GM21723 (cell line): Measurements from ENCODE around the gene PSMB5.

Source experiments
- ATAC-seq: cut with Tn5 transposase; IDR thresholded peaks from one replicate; pipeline ENCODE4 v1.9.1; 2021; ENCODE audit warnings: mild to moderate bottlenecking, moderate library complexity; ENCODE audit not compliant: unreplicated experiment

The PSMB5 gene

GRCh38 chr14:22995889-22996625 lies 38.6 kb downstream of the PSMB5 start:
- ATAC-seq = no peak

DNA sequence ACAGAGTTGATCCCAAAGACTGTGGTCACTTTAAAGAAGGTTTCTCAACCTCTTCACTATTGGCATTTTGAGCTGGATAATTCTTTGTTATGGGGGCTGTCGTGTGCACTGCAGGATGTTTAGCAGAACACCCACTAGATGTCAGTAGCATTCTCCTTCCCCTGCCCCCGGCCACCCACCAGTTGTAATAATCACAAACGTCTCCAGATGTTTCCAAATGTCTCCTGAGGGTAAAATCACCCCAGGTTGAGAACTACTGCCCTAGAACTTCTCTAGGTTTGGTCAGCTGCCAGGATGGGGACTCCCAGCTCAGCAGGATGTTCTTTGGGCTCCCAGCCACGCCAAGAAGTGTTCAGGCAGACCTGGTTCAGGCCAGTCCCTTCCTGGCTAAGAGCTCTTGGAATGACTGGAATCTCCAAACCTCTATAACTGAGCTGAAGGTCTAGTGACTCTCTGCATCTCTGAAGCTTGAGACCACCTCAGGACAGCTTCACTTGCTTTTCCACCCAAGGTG lies 39.9 kb downstream of the PSMB5 start:
- no peak for ATAC-seq

DNA sequence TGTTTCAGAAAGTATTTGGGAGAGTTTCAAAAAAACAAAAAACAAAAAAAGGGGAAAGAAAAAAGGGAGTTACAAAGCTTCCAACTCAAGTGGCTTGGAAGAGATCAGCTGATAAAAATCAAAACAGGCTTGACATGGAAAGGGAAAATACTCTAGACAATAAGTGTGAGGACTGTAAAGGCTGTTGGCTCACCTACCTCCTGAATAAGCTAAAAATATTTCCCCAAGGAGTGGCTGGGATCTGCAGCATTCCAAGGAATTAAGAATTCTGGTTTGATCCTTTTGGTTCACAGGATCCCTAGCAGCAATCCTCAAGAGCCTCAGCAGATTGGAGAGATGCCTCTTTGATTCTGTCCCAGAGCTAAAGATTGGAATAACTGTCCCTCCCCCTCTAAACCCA lies 41.2 kb downstream of the PSMB5 start:
- no peak for ATAC-seq

GRCh38 chr14:22991852-22992251 lies 42.8 kb downstream of the PSMB5 start:
- no peak for ATAC-seq

GRCh38 chr14:22987291-22987690 lies 47.4 kb downstream of the PSMB5 start:
- ATAC-seq = no peak

DNA sequence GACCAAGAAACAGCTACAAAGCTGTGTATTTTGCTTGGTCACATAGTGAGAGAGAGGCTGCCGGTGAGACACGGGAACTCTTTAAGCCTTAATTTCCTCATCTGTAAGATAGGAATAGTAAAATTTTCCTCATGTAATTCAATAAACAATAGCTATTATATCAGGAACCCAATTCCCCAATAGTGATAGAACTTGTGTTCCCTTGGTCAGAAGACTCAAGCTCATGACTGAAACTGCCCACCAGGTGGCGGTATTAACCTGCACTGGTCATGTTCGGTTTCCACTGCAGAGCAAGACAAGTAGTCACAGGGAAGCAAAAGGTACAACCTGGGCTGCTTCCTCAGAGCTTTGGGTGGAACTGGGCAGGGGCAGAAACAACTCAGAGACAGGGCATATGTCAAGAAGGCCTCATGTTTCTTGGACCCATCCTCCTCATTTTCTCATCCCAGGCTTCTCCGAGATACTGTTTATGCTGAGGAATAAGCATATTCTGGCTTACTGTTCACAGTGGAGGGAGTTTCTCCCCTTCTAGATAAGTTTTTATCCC lies 48.1 kb downstream of the PSMB5 start:
- no peak for ATAC-seq

DNA sequence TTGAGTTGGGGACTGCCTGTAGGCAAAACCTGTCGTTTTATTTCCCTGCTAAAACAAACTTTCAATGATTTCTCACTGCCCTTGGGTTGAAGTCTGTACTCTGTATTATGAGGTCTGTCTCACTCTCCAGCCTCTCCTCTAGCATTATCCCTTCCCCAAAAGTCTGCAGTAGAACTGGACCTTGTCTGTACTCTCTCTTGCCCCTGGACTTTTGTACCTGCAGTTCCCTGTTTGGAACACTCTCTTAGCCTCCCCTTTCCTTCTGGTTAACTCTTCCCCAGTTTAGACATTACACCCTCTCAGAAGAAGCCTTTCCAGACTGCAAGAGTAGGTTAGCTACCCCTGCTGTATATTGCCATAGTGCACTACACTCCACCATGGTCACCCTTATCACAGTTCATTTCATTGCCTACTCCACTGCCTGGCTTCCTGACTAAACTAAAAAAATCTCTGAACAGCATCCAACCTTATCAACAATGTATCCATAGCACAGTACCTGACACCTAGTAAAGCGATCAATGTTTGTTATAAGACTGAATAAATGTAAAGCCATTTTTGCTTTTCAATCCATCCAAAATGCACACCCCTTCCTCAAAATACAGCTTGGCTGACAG lies 48.7 kb downstream of the PSMB5 start:
- no peak for ATAC-seq

DNA sequence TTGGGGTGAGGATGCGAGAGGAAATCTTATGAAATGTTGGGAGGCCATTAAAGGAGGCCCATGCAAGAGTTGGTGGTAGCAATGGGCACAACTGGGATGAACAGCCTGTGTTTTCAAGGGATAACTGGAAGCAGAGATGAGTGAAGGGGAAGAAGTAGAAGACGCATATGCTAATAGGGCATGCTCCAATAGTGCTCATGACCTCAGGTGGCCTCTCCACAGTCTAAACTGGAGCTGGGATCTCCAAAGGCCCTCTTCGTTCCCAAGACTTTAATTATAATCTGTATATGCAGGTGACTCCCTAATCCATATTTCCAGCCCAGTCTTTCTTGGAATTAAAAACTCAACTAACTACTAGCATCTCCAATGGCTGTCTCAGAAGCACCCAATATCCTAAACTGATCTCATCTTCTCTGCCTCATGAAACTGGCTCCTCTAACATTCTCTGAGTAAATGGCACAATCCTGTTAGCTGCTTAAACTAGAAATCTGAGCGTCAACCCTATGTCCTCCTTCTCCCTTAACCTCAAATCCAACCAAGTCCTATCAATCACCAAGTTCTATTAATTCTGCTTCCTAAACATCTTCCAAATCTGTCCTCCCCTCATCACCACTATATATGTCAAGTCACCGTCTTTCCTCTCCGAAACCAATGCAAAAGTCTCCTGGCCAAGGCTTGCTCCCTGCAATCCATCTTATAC lies 49.6 kb downstream of the PSMB5 start:
- ATAC-seq = no peak

GRCh38 chr14:22982477-22983245 lies 52.0 kb downstream of the PSMB5 start, which contains the start of gene AJUBA:
Gene AJUBA, minus strand, starts transcription at chr14:22982551. Its CDS starts 285 bp downstream, at chr14:22982266.
- ATAC-seq = peak; percentile 51

- no peak for ATAC-seq
These were observed 52.7 kb downstream of the PSMB5 start for GRCh38 chr14:22981876-22982476.

DNA sequence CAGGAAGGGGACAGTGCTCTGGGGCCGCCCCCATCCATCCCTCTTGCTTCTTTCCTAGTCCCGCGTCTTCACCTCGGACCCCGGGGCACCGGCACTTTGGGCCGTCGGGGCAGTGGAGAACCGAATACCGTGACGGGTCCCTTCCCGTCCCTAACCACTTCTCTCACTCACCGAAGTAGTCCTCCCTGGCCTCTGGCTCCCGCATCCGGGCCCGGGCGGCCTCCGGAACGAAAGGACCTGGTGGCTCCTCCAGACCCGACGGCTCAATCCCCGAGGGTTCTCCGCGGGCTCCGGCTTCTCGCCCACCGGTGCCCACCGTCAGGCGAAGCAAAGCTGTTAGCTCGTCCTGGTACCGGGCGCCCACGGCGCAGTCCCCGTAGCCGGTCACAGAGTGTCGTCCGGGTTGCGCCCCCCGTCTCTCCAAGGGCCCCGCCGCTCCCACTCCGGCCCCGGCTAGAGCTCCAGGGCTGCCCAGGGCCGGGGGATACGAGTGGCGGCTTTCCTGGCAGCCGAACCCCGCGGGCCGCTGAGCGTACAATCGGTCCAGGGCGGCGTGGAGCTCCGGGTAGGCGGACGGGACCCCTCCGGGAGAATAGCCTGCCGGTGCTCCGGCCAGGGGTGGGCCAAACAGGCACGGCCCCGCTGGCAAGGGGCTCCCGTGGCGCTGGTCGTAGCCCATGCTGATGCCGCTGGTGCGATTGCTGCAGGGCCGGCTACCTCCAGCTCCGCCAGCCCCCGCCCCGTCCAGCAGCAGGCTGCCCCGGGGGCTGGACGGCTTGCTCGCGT lies 53.4 kb downstream of the PSMB5 start:
- ATAC-seq = no peak

DNA sequence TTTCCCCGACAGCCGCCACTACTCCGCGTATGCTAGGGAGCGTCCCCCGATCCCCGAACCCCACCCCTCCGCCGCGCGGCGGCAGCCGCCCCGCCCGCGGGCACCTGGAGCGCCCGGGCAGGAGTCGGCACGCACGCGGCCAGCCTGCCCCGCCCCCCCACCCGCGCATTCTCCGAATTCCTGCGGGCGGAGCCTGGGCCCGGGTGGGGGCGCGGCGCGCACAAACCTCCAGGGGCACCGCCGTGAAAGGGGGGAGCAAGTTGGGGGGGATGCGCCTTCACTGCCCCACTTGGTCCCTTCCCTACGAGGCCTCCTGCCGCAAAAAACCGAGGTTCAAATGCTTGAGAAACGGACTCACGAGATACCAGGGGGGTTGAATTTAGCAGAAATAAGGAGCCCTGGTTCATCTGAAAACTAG lies 54.0 kb downstream of the PSMB5 start:
- no peak for ATAC-seq

DNA sequence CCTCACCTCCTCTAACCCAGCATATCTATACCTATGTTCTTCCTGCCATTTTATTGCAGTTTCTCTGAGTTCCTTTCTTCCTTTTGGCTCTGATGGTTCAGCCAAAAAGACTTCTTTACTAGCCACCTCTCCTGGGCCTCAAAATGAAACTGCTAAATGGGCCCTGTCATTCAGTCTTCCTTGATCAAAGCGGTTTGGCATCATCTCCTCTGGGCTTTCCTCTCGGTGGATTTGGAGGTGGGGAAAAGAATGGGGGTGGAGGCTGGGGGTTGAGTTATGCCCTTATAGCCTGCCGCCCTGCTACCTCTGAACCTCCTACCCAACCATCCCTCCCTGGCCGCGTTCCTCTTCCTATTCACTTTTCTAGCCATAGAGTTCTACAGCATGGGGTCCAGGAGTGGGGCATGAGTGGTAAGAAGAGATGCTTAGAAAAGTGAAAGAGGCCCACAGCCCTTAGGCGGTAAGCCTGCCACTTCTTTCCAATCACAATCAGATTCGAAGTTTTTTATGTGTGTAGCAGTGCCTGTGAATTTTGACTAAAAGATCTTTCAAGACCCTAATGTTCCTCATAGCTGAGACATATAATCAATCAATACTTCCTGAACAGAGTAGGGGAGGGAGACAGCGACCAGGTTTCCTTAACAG lies 54.8 kb downstream of the PSMB5 start:
- no peak for ATAC-seq

GRCh38 chr14:22978981-22979671 lies 55.6 kb downstream of the PSMB5 start:
- no peak for ATAC-seq

DNA sequence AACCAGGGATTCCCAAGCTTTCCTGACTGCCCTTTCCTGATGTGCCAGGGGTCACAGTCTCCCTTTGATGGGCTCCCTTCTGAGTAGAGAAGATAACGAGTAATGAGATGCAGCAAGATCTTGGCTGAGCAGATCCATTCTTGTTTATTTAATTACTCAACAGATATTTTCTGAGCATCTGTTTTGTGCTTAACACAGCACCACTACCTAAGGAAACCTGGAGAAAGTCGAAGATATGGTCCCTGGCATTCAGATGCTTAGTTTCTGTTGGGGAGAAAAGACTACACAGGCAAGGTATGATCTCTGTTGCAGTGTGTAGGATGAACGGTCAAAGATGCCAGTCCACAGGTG lies 56.2 kb downstream of the PSMB5 start:
- ATAC-seq = no peak

GRCh38 chr14:22977684-22978486 lies 56.8 kb downstream of the PSMB5 start:
- ATAC-seq = no peak

- ATAC-seq = no peak
These were observed 57.3 kb downstream of the PSMB5 start for GRCh38 chr14:22977434-22977683.
